Activated gamma-delta T cell (primary cell): ENCODE data around the gene HIP1R.

Experiments used
- DNase-seq: peaks from one replicate; lab custom pipeline; 2025; lab: John Stamatoyannopoulos, UW

Gene HIP1R

DNA sequence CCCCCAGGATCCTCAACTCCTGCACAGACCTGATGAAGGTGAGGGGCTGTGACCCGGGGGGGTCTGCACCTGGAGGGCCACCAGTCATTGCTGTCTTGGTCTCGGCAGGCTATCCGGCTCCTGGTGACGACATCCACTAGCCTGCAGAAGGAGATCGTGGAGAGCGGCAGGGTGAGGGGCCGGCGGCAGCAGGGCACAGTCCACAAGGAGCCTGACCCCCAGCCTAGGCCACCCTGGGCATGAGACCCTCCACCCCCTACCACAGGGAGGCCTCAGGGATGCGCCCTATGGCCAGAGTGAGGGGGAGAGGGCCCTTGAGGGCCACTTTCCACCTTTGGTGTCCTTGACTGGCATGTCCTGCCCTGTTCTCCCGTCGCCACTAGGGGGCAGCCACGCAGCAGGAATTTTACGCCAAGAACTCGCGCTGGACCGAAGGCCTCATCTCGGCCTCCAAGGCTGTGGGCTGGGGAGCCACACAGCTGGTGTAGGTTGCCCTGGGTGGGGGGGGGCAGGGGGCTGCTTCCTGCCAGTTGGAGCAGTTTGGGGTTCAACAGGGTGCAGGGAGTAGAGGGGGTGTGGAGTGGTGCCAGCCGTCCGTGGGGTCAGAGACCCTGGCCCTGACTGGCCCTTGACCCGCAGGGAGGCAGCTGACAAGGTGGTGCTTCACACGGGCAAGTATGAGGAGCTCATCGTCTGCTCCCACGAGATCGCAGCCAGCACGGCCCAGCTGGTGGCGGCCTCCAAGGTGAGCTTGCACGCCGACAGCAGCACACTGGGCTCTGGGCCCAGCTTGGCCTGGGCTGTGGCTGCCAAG lies 25.0 kb downstream of the HIP1R start:
- DNase-seq: peak; percentile 40

DNA sequence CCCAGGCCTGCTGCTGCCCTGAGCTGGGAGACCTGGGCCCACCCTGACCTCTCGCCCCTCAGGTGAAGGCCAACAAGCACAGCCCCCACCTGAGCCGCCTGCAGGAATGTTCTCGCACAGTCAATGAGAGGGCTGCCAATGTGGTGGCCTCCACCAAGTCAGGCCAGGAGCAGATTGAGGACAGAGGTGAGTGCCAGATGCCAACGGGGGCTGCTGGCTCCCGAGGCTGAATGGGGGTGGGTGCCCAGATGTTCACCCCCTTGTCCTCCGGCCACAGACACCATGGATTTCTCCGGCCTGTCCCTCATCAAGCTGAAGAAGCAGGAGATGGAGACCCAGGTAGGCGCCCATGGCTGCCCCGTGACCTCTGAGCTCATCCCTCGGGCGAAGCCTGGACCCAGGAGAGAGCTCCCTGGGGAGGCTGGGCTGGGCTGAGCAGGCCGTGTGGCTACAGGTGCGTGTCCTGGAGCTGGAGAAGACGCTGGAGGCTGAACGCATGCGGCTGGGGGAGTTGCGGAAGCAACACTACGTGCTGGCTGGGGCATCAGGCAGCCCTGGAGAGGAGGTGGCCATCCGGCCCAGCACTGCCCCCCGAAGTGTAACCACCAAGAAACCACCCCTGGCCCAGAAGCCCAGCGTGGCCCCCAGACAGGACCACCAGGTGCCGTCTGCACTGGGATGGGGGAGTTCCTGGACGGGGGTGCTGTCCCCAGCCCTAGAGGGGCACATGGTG lies 25.8 kb downstream of the HIP1R start:
- no peak for DNase-seq

DNA sequence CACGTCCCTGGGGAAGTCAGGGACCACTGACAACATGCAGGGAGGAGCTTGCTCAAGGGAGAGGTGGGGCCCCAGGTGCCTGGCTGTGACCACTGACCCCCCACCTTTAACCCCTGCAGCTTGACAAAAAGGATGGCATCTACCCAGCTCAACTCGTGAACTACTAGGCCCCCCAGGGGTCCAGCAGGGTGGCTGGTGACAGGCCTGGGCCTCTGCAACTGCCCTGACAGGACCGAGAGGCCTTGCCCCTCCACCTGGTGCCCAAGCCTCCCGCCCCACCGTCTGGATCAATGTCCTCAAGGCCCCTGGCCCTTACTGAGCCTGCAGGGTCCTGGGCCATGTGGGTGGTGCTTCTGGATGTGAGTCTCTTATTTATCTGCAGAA lies 26.3 kb downstream of the HIP1R start:
- no peak for DNase-seq

DNA sequence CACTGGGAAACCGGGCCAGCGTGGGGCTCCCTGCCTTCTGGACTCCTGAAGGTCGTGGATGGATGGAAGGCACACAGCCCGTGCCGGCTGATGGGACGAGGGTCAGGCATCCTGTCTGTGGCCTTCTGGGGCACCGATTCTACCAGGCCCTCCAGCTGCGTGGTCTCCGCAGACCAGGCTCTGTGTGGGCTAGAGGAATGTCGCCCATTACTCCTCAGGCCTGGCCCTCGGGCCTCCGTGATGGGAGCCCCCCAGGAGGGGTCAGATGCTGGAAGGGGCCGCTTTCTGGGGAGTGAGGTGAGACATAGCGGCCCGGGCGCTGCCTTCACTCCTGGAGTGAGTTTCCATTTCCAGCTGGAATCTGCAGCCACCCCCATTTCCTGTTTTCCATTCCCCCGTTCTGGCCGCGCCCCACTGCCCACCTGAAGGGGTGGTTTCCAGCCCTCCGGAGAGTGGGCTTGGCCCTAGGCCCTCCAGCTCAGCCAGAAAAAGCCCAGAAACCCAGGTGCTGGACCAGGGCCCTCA lies 26.9 kb downstream of the HIP1R start:
- no peak for DNase-seq

DNA sequence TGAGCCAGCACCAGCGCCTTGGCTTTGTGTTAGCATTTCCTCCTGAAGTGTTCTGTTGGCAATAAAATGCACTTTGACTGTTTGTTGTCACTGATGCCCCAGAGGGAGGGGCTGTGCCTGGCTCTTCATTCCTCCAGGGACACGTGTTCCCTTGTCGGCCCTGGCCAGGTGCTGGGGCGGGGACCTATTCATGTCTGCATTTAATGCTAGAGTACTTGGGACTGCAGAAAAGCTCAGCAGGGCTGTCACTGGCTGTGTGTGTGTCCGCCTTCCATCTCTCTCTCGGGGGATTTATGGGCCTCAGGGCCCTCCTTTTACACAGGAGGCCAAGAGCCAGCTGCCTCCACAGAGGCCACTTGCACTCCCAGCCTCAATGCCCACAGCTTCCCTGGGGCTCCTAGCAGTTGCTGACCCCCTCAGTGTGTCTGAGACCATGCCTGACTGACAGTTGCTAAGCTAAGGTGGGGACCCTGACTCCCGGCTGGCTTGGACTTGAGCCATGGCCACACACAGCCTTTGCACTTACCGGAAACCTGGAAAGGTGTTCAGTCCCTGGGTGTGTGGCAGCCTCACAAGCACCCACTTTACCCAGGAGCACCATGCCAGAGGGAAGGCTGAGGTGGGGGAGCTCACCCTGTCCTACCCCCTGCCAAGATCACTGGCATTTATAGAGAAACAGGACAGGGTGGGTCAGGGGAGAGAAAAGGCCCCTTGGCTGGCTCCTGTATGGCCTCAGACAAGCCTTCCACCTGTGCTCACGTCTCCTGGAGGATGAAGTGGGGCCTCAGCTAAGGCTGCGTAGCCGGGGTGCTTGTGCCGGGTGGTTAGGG lies 27.8 kb downstream of the HIP1R start:
- DNase-seq: no peak

DNA sequence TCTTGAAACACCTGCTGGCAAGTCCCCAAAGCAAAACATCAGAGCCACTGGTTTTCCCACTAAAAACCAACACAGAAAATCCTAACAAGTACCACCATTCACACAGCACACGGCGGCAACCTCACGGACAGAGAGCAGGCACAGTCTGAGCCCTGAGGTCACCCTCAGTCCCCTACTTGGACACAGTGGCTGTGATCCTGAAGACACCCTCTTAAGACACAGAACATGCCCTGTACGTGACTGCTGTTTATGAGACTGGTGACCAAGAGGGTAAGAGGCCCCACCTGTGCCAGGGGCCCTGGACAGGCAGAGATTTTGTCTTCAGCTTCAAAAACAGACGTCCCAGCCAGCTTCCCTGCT lies 29.6 kb downstream of the HIP1R start:
- no peak for DNase-seq

DNA sequence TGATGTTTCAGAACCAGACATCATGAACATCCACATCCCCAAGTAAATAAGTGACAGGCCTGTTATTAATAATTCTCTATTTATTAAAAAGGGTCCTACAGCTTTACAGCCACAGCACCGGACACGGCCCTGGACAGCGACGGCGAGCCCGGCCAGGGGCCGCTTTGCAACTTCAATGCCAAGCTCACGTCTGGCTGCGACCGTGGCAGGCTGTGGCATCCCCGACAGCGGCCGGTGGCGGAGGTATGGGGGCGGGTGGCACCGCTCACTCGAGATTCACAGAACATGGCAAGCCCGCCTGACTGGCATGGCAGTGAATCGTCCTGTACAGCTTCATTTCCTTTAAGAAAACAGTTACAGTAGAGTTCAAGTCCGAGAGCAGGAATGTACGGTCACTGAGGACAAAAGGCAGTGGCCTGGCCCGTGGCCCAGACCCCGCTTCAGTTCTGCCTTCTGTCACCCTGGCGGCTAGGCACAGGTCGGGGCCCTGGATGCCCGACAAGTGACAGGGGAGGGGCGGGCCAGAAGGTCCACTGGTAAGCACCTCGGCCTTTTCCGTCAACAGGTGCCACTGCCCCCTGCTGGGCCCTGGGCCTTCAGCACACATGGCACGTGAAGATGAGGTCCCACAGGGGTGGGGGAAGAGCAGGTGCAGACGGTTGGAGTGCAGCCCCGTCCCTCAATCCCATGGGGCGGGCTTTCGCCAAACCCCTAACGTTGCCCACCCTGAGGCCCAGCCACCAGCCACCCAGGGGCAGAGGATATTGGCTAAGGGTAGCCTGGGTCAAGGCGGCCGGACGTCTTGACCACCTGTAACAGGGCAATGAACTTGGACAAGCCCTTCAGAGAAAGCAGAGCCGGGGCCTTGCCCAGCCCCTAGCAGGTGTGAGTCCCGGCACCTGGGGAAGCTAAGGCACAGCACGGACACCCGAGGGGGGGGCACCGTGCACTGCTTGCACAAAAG lies 30.3 kb downstream of the HIP1R start:
- no peak for DNase-seq

DNA sequence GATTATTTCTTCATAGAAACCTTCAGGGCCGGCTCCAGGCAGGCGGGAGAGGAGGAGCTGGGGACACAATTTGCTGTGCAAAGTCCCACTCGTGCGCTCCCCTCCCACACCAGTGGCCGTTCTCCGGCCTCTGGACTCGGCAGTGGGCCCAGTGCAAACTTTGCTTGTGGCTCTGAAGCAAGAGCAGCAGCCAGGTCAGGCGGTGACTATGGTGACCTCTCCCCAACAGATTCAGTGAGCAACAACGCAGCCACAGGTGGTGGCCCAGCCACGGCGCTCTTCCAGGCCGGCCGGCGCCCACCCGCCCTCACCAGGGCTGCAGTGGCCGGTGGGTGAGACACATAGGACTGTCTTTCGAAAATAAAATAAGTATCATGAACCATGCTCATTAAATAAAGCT lies 31.1 kb downstream of the HIP1R start:
- no peak for DNase-seq

DNA sequence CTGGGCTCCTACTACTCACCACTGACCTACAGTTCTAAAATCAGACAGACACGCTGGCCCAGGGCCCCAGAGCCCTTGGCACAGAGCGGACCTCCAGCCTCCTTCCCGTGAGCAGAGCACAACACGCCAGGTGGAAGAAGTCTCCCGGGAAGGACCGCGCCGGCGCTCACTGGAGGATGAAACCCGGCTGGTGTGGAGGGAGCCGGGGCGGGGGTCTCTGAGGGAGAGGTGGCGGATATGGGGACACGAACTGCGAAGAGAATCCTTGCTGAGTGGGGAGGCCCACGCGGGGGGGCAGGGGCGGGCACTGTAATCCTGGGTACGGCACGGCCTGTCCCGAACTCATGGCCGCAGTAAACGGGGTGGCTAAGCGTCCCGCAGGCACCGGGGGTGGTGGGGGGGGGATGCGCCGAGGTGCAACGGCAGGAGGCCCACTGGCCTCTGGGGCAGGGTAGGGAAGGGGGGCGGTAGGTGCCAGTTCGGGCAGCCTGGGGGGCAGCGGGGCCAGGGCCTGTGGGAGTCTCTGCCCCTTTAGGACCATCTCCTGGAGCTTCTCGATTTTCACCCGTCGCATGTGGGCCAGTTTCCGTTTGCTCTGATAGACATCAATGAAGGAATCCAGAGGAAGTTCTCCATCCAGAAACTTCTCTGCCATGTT lies 31.8 kb downstream of the HIP1R start:
- DNase-seq: no peak

DNA sequence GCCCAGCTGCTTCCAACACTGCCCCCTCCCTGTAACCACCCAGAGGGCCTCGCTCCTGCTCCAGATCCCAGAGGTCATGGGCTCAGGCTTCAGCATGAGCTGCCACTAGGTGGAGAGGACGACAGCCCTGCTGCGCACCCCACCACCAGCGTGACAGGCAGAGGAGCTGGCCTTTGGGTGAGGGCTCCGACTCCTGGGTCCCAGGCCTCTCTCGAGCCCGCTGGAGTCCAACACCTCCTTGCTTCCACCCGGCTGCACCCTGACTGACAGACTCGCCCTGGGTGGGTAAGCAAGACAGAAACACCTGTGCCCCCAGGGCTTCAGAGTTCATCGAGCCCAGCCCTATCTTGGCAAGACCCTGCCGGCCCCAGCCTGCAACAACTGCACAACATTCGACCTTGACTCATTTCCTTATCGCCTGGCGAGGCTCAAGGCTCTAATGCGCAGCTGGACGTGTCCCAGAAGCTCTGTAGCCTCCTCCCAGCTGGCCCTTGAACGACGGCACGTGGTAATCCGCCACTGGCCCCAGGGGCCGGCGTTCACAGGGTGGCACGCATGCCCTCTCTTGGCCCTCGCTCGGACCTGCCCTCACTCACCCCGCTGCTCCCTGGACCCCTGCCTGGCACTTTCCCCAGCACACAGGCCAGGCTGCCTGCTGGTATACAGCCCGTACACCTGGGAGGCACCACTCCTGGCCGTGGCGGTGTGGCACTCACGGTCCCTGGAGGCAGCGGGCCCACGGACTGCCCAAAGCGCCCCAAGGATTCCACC lies 32.6 kb downstream of the HIP1R start:
- DNase-seq: no peak

DNA sequence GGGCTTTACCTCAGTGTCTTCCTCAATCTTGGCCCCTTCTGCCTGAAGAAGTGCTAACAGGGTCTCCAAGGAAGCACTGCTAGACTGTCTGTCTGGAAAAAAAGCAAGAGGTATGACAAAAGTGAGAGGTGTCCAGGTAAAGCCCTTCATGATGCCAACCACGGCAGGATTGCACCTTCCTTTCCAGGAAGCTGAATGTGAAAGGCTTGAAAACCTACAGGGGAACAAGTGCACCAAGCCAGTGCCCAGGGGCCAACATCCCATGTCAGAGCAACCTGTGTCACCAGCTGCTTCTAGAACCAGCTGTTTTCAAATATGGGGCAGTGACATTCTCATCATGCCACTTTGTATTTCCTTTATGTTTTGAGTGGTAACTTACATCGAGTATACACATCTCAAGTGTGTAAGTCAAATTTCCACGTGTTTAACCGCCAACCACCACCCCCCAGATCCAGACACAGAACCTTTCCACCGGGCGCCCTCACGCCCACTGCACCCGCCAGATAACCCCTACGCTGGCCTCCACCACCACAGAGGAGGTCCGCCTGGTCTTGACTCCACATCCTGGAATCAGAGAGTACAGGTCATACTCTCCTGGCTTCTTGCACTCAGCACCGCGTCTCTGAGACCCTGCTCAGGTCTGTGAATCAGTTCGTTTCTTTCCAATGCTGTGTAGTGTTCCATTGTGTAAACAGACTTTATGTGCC lies 33.4 kb downstream of the HIP1R start:
- DNase-seq: no peak

DNA sequence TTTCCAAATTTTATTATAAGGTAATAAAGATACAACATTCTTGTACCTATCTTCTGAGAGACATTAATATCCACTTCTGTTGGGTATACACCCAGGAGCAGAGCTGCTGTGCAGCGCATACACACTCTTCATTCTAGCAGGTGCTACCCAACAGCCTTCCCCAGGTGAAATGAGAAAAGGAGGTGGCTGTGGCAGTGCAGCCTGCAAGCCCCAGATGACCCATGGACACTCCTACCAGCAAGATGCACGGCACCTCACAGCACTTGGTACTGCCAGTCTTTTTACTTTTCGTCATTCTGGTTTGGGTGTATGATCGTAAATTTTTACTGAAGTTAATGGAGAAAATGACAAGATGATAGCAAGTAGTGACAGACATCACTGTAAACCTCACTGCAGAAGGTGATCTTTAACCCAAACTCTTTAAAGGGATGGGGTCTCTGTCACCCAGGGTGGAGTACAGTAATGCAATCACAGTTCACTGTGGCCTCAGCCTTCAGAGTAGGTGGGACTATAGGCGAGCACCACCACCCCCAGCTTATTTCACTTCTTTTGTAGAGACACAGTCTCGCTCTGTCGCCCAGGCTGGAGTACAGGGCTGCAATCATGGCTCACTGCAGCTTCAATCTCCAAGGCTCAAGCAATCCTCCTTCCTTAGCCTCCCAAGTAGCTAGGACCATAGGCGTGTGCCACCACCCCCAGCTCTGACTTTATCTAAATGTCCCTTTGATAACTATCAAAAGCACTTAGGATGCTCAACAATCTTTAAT lies 34.1 kb downstream of the HIP1R start:
- no peak for DNase-seq

DNA sequence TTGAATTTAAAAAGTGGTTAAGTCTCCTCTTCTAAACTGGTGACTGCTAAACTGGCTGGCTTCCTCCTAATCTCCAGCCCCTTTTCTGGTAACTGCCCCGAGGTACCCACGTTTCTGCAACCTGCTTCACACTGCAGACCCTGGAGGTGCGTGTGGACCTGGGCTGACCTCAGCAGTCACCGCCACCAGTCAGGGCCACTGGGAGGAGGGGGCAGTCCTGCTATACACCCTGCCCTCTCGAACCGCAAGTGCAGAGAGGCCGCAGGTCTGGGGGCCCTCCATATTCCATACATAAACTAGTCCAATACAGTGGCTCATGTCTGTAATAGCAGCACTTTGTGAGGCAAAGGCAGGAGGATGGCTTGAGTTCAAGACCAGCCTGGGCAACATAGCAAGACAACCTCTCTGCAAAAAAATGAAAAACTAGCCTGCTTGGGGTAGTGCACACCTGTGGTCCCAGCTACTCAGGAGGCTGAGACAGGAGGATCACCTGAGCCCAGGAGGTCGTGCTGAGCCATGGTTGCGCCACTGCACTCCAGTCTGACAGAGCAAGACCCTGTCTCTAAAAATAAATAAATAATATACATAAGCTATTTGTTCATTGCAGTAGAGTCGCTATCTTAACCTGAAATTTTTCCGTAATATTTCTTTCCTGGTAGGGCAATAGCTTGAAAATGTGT lies 35.0 kb downstream of the HIP1R start:
- DNase-seq: no peak

DNA sequence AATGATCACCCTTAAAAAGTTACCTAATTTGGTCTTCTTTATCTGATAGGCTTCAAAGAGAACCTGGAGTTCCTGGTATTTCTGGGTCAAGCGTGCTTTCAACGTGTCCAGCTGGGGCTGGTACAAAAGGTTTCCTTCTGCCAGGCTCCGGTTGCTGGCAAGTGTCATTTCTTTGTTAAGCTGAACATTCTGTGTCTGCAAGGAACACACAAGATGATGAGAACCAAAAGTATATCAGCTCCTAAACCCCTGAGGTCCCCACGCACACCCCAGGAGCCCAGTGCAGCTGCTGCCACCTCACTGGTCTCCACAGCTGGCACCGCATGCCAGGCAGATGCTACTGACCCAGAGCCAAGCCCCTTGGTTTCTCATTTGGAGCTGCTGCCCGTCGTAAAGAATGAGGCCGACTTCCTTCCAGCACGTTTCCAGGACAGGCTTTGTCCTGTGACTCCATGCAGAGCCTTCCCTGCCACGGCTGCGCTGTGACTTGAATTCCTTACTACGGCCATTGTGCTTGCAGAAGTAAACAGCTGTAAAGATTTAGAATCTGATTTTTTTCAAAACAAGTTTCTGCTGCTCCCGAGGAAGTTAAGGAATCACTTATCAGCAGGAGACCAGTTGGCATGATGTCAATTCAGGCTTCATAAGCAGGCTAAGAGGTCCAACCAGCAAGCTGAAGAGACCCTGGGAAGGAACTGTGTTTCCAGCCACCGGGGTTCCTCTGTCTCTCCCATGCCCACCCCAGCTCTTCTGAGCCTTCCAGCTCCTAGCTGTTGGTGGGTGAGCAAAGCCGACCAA lies 35.8 kb downstream of the HIP1R start:
- DNase-seq: no peak

DNA sequence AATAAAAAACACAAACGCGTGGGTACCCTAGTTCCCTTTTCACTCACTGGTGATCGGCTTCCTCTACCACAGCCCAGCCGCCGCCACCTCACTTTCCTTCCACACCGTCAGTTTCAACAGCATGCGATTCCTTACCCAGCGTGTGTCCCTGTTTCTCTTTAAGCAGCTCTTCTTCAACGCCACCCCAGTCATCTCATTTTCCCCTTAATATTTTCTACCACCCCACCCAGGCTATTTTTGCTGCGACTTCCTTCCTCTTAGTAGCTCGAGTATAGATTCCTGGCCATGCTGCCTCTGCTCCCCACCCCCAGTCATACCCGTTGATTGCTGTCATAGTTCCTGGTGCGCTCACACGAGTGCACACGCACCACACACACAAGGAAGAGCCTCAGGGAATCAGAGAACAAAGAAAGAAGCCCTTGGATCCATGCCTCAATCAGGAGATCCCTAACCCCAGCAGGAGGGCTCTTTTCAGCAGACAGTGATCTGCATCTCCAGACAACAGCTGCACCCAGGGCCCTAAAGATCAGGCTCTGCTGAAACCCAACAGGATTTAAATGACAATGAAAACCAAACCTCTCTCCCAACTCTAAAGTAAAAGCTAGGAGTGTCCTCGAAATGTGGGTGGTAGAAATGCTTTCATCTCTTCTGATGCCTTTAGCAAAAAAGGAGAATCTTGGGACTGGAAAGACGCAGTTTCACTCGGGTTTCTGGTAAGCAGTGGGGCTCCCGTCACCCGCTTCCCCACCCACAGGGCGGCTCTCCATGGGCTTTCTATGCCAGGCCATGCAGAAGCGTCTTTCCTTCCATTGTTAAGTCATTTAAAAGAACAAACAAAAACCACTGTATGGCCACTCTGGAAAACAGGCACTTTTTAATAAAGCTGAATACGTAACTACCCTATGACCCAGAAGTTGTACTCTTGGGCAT lies 36.9 kb downstream of the HIP1R start:
- no peak for DNase-seq

DNA sequence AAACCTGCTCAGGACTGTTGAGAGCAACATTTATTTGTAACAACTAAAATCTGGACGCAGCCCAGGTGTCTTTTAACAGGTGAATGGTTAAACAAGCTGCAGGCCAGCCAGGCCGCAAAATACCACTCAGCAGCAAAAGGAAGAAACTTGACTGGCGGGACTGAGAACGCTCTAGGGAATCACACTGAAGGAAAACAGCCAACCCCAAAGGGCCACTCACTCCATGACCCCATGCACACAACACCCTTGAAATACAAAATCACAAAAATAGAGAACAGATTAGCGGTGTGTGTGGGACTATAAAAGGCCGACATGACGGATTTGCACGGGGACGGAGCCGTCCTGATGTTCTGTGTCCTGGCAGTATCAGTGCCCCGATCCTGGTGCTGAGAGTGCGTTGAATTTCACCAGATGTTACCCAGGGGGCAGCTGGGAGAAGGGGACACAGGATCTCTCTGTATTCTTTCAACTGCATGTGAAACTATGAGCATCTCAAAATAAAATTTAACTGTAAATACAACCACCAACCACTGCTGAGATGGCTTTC lies 37.6 kb downstream of the HIP1R start:
- DNase-seq: no peak
